SHP77 treated with DMSO at 0.1 percent for 48 hours (cell line): ENCODE data around the gene ACER3.
"Not testable (repeated sequence)": the region's sequence is repeated elsewhere in the genome, so short reads cannot be mapped to it uniquely, and the experiment has no call there.

Experiments
- DNase-seq: peaks from one replicate; lab custom pipeline; 2025; lab: John Stamatoyannopoulos, UW

ACER3 gene

DNA sequence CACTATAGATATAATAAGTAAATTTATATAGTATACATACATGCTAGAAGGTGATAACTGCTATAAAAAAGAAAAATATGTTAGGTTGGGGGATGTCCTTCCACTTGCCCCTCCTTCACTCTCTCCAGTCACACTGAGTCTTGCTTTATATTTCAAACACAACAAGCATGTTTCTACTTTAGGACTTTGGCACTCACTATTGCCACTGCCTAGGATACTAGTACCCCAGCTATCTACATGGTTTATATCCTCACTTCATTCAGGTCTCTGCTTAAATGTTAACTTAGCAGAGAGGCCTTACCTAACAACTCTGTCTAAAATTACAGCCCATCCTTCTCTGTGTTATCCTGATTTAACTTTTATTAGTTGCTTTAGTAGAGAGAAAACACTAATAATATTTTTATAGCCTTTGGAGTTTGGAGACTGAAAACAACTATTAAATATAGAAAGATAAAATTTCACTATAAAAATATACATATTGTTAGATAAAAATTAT is 134.4 kb downstream of the ACER3 start:
- DNase-seq: no peak

- no peak for DNase-seq
Observed at GRCh38 chr11:76997512-76997911, 136.8 kb downstream of the ACER3 start.

DNA sequence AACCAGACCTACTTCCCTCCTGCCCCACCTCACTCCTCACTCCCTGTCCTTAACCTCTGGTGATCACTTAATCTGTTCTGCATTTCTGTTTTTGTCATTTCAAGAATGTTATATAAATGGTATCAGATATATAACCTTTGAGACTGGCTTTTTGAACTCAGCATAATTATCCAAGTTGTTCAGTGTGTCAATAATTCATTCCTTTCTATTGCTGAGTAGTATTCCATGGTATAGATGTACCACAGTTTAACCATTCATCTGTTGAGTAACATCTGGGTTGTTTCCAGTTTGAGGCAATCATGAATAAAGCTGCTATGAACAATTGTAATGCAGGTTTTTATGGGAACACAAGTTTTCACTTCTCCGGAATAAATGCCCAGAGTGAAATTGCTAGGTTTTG is 138.9 kb downstream of the ACER3 start:
- DNase-seq: no peak

DNA sequence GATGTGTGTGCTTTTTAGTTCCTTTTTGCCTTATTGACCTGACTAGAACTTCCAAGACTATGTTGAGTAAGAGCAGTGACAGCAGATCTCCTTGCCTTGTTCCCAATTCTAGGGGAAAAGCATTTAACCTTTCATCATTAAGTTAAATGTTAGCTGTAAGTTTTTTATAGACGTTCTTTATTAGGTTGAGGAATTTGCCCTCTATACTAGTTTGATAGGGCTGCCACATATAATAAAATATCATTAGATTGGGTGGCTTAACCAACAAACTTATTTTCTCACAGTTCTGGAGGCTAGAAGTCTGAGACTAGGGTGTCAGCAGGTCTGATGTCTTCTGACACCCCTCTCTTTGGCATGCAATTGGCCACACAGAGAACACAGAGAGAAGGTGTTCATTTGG is 140.9 kb downstream of the ACER3 start:
- no peak for DNase-seq

- no peak for DNase-seq
Observed at GRCh38 chr11:77002776-77003175, 142.1 kb downstream of the ACER3 start.

DNA sequence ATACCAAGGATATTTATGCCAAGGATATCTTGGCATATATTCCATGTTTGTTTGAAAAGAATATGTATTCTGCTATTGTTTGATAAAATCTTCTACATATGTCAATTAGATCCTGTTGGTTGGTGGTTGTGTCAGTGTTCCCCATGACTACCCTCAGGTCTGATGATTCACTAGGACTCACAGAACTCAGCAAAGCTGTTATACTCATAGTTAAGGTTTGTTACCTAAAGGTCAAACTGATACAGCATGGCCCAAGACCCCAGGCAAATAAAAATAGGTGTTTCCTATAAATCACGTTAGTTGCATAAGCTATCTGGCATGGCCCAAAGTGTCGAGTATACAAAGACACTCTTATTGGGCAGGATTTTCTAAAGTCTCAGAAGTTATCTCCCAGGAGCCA is 143.2 kb downstream of the ACER3 start:
- no peak for DNase-seq

- no peak for DNase-seq
Observed at GRCh38 chr11:77009533-77010160, 148.9 kb downstream of the ACER3 start.

- no peak for DNase-seq
Observed at GRCh38 chr11:77014669-77015068, 154.0 kb downstream of the ACER3 start.

- DNase-seq: not testable (repeated sequence)
Observed at GRCh38 chr11:77018396-77018924, 157.7 kb downstream of the ACER3 start.

GRCh38 chr11:77019976-77020595 is 159.4 kb downstream of the ACER3 start:
- no peak for DNase-seq

DNA sequence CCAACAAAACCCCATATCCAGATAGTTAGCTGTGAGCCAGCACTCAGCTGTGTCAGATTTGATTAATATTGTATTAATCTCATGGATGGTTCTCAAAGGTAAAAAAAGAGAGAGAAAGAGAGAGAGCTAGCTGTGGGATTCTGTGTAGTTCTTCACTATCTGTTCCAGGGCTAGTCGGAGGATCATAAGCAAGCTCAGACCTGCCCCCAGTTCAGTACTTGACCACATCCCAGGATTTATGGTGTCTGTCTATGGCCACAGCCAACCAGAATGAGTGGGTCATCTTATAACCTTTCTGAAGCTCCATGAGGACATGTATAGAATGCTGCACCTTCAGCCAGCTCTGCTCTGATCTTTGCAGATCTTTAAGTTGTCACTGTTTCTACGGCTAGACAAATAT is 160.0 kb downstream of the ACER3 start:
- DNase-seq: peak; percentile 13

GRCh38 chr11:77024745-77025144 is 164.0 kb downstream of the ACER3 start:
- DNase-seq: no peak

DNA sequence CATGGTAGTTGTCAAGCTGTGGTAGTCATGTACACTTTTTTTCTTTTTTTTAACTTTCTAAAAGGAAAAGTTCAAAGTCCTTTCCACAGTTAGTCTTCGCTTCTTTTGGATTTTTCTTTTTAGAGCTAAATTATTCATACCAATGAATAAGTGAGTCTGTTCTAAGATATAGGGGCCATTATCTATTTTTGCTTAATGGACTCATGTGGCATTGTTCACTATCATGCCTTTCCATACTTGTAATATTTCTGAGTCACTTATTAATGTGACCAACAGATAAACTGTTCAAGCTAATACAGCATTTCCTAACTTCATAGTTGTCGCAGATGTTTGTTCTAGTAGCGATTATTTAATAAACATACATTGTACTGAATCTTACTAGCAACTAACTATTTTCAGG is 165.5 kb downstream of the ACER3 start:
- no peak for DNase-seq

GRCh38 chr11:77026743-77027142 is 166.0 kb downstream of the ACER3 start:
- DNase-seq: no peak

DNA sequence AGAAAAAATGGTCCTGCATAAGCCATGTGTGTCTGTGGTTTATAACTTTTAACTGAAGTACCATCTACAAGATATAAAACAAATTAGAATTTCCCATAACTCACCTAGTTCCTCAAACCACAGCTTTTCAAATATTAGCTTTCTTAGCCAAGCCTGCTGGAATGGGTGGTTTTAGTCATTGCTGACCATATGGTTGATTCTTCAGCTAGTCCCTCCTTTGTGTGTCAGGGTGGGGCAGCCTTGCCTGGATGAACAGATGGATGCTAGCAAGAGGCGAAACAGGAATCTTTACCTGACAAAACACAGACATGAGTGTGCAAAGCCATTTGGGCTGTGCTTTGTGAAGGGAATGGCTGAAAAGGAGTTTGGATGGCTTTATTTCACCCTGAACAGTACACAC is 166.6 kb downstream of the ACER3 start:
- no peak for DNase-seq

- DNase-seq: no peak
Observed at GRCh38 chr11:77029829-77030228, 169.1 kb downstream of the ACER3 start.

DNA sequence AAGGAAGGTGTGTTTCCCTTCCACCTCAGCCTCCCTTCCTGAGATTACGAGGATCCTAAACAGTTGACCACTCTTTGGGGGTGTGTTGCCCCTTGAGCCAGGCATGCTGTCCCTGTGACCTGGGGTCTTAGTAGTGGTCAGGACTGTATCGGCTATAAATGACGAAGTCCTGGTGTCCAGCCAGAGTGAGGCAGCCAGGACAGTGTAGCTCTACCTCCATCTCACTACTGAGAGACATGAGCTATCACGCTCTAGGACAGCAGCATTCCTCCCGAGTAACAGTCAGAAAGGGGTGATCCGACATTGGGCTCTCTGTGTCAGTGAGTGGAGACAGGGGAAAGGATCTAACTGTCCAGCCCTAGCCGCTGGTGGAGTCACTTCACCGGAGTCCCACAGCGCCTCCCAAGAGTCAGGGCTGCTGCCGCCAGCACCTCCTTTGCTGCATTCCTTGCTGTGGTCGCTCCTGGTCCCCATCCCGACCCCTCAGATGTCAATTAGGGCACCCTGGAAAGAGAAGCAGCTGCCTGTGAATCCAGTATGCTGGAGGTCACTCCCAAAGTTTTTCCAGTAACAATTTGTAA is 170.2 kb downstream of the ACER3 start:
- DNase-seq: no peak

DNA sequence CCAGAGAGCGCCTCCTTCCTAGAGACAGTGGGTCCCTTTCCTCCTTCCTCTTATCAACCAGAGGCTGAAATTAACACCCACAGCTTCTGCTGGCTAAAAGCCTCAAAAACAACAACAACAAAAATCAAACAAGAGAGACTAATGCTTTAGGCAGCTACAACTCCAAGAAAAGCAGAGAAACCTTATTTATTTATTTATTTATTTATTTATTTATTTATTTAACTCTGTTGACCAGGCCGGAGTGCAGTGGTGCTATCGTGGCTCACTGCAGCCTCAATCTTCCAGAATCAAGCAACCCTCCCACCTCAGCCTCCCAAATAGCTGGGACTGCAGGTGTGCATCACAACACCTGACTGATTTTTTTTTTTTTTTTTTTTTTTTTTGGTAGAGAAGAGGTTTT is 170.9 kb downstream of the ACER3 start:
- no peak for DNase-seq

GRCh38 chr11:77035039-77035438 is 174.3 kb downstream of the ACER3 start:
- no peak for DNase-seq

DNA sequence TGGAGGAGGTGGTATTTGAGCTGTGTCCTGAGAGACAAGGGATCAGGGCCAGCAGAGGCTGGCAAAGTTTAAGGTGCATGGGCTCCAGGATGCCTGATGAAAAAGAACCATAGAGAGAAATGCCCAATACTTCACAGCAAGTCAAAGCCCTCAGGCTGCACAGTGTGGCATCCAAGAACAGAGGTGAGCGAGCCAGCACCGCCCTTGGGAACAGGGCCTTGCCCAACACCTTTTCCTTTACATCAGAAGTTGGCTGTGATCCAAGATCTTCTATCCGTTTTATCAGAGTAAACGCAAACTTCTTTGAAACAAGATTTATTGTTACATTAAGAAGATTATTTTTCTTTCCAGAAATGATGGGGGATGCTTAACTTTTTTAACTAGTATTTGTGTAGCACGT is 174.9 kb downstream of the ACER3 start:
- DNase-seq: no peak

DNA sequence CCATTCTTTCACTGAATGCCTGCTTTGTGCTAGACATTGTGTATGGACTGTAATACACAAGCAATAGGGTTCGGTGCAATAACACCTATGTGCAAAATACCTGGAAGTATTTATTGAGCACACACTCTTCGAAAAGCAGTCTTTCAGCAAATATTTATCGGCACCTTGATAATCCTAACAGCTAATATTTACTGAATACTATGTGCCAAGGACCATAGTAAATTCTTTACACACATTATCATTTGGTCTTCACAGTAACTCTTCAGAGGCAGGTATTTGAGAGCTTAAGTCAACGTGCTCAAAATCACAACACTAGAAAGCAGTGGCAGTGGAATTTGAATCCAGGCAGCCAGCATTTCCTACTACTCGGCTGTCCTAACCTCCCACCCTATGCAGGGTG is 175.7 kb downstream of the ACER3 start:
- DNase-seq: no peak

DNA sequence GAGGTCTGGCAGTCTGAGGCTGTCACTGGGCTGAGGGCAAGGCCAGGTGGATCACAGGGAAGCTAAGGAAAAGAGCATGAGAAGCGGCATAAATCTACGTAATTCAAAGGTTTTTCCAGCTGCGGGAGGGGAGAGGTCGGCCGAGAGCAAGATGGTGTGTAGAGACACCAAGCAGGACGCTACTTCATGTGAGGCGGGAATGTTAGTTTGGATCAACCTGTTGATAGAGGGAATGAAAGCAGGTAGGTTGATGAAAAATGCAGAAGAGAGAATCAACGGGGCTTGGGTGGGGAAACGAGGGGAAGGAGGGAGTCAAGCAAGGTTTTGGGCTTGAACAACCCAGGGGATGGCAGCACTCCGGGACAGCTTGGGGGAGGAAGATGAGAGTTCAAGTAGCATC is 176.3 kb downstream of the ACER3 start:
- DNase-seq: no peak

DNA sequence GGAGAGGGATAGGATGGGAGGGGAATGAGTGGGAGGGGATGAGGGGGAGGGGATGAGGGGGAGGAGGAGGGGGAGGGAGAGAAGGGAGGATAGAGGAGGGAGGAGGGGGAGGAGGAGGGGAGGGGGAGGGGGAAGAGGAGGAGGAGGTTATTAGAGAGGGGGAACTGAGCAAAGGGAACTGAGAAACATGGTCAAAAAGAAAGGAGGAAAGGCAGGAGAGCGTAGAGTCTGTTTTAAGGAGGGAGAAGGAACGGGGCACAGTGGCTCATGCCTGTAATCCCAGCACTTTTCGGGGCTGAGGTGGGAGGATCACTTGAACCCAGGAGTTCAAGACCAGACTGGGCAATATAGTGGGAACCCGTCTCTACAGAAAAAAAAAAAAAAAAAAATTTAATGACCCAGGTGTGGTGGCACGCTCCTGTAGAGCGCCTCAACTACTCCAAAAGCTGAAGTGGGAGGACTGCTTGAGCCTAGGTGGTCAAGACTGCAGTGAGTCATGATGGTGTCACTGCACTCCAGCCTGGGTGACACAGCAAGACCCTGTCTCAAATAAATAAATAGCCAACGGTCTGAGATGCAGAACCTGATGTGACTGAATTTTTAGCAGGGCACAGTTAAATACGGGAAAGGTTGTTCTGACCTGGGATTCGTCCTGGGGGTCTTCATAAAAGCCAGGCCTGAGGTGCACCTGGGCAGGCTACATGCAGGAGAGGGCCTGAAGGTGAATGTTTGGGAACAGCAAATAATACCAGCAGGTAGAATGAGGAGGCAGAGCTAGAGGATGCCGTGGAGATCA is 177.5 kb downstream of the ACER3 start:
- no peak for DNase-seq
